Mucosa of rectum (tissue), 2 donors: Measurements from ENCODE around the gene DENND4A.

ENCODE experiments used
- H3K27ac ChIP-seq, 2 donors: one replicate each; pipeline ENCODE4 v1.7.0; 2013; ENCODE audit warnings: inconsistent platforms in 2 of 2, low read depth in 2 of 2, low read length in 2 of 2
- H3K27me3 ChIP-seq, 2 donors: one replicate each; pipeline ENCODE4 v1.7.0; 2013; ENCODE audit warnings: low read length in 2 of 2; ENCODE audit not compliant: control insufficient read depth in 2 of 2, insufficient read depth in 2 of 2
- H3K36me3 ChIP-seq, 2 donors: one replicate each; pipeline ENCODE4 v1.7.0; 2013; ENCODE audit warnings: low read length in 2 of 2; ENCODE audit not compliant: control insufficient read depth in 2 of 2, insufficient read depth in 2 of 2
- H3K4me1 ChIP-seq, 2 donors: one replicate each; pipeline ENCODE4 v1.7.0; 2013; ENCODE audit warnings: low read length in 2 of 2, mild to moderate bottlenecking in 1 of 2; ENCODE audit not compliant: control insufficient read depth in 2 of 2, insufficient read depth in 2 of 2
- H3K4me3 ChIP-seq, 2 donors: one replicate each; pipeline ENCODE4 v1.7.0; 2013; ENCODE audit warnings: low read length in 2 of 2
- H3K9ac ChIP-seq, 2 donors: one replicate each; pipeline ENCODE4 v1.7.0; 2013; ENCODE audit warnings: low read length in 2 of 2, low read depth in 1 of 2, mild to moderate bottlenecking in 1 of 2
- H3K9me3 ChIP-seq, 2 donors: one replicate each; pipeline ENCODE4 v1.7.0; 2013; ENCODE audit warnings: low read length in 2 of 2; ENCODE audit not compliant: control insufficient read depth in 2 of 2
- donor health status: healthy.
- donor health status: Normal muscosa, but diverticular disease.

The DENND4A gene

DNA sequence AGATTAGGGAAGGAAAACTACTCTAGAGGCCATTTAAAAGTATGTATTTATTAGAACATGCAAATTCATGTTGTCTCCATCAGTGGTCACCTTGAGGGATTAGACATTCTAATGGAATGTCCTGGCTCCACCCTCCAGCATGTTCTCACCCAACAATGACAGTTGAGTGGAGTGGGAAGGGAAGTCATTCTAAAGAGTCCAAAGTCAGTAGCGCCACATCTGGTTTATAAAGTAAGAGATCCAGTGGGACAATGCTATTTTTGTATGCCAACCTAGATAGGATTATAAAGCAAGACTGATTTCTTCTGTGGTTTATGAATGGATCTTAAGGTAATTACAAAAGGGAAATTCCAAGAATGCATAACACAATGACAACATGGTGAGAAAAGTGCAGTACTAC lies 137.1 kb downstream of the DENND4A start:
- H3K9ac ChIP-seq = no peak overlapping the region
- no peak overlapping the region for H3K27ac ChIP-seq
- H3K9me3 ChIP-seq = no peaks in the 10 kb centered on the region
- no peaks in the 10 kb centered on the region for H3K27me3 ChIP-seq
- no peaks in the 10 kb centered on the region for H3K4me1 ChIP-seq
- H3K4me3 ChIP-seq = no peak overlapping the region
- H3K36me3 ChIP-seq = peaks cover 12 to 16% of the 10 kb centered on the region in 2 donors

- Histone ChIP-seq H3K36me3 (peaks cover 12 to 16% of the 10 kb centered on the region in 2 donors), H3K27ac (no peak overlapping the region), H3K27me3 (no peaks in the 10 kb centered on the region), H3K9ac (no peak overlapping the region), H3K4me1 (no peaks in the 10 kb centered on the region), H3K4me3 (no peak overlapping the region), H3K9me3 (no peaks in the 10 kb centered on the region)
These were observed 138.1 kb downstream of the DENND4A start for GRCh38 chr15:65653801-65654521.

- no peak overlapping the region for H3K9ac ChIP-seq
- peaks cover 12 to 16% of the 10 kb centered on the region in 2 donors for H3K36me3 ChIP-seq
- no peaks in the 10 kb centered on the region for H3K4me1 ChIP-seq
These were observed 138.8 kb downstream of the DENND4A start for GRCh38 chr15:65653341-65653740.

DNA sequence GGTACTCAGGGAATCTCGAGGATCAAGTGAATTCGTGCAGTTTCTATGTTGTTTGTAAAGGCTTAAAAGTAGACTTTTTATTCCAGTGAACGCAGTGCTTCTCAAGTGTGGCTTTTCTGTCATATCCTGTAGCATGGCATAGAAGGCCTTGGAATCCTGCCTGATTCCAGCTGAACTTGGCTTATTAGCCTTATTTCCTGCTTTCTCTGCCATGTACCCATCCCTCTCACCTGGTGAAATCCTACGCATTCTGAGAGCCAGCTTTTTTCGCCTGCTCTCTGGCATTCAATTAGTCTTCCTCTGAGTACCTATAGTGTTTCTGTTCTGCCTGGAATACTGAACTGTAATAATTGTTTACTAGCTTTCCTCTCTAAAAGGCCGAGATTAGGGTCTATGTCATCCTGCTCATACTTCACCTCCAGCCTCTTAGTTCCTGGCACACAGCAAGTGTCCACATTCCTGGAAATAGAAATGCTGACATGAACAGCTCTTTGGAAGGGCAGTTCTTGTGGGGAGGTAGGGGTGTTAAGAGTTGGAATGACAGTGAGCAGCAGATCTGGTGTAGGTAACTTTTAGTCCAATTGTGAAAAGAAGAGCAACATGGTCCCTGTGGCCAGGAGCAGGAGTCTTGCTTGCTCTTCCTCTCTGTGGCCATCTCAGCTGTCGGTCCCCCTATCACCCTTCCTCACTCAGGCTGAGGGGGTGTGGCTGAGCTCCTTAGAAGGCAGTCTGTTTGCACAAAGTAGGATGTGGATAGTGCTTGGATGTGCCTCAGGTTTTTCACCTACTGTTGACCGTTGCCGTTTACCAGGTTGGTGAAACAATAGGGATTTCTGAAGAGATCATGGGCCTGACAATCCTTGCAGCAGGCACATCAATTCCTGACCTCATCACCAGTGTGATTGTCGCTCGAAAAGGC lies 140.0 kb downstream of the DENND4A start:
- H3K9me3 ChIP-seq = no peaks in the 10 kb centered on the region
- H3K27ac ChIP-seq = no peak overlapping the region
- H3K9ac ChIP-seq = no peak overlapping the region
- H3K36me3 ChIP-seq = peaks cover 12 to 16% of the 10 kb centered on the region in 2 donors
- H3K27me3 ChIP-seq = no peaks in the 10 kb centered on the region
- no peak overlapping the region for H3K4me3 ChIP-seq
- no peaks in the 10 kb centered on the region for H3K4me1 ChIP-seq

More at GRCh38 chr15:65653341-65653740, 138.8 kb downstream of the DENND4A start:
- H3K9me3 ChIP-seq = no peaks in the 10 kb centered on the region
- no peaks in the 10 kb centered on the region for H3K27me3 ChIP-seq
- no peak overlapping the region for H3K27ac ChIP-seq
- no peak overlapping the region for H3K4me3 ChIP-seq

- Histone ChIP-seq H3K4me3 (no peak overlapping the region), H3K9me3 (no peaks in the 10 kb centered on the region), H3K27ac (no peak overlapping the region), H3K9ac (no peak overlapping the region), H3K36me3 (peaks cover 12 to 16% of the 10 kb centered on the region in 2 donors), H3K27me3 (no peaks in the 10 kb centered on the region), H3K4me1 (no peaks in the 10 kb centered on the region)
These were observed 141.1 kb downstream of the DENND4A start for GRCh38 chr15:65651042-65651322.

DNA sequence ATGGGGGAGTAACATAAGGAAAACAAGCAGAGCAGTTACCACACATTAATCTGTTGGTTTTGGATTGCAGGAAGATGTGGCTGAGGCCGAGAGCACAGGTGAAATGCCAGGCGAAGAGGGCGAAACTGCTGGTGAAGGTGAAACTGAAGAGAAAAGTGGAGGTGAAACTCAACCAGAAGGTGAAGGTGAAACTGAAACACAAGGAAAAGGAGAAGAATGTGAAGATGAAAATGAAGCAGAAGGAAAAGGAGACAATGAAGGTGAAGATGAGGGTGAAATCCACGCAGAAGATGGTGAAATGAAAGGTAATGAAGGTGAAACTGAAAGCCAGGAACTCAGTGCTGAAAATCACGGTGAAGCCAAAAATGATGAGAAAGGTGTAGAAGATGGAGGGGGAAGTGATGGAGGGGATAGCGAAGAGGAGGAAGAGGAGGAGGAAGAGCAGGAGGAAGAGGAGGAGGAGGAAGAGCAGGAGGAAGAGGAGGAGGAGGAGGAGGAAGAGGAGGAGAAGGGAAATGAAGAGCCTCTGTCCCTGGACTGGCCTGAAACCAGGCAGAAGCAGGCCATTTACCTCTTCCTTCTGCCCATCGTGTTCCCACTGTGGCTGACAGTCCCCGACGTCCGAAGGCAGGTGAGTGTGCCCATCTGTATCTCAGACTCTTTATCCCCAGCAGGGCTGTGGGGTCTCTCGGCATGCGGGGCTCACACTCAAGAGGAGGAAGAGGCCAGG lies 141.6 kb downstream of the DENND4A start:
- H3K9ac ChIP-seq = no peak overlapping the region
- no peak overlapping the region for H3K27ac ChIP-seq
- no peaks in the 10 kb centered on the region for H3K4me1 ChIP-seq

GRCh38 chr15:65646486-65646885 lies 145.6 kb downstream of the DENND4A start:
- no peak overlapping the region for H3K4me3 ChIP-seq
- no peak overlapping the region for H3K9ac ChIP-seq
- no peaks in the 10 kb centered on the region for H3K4me1 ChIP-seq

More for the DNA sequence above, 141.6 kb downstream of the DENND4A start:
- peaks cover 12 to 13% of the 10 kb centered on the region in 2 donors for H3K36me3 ChIP-seq
- H3K4me3 ChIP-seq = no peak overlapping the region
- H3K9me3 ChIP-seq = no peaks in the 10 kb centered on the region
- H3K27me3 ChIP-seq = no peaks in the 10 kb centered on the region

GRCh38 chr15:65645392-65645791 lies 146.7 kb downstream of the DENND4A start:
- Histone ChIP-seq H3K36me3 (no peaks in the 10 kb centered on the region), H3K27me3 (no peaks in the 10 kb centered on the region), H3K9me3 (no peaks in the 10 kb centered on the region), H3K27ac (no peak overlapping the region), H3K4me1 (no peaks in the 10 kb centered on the region), H3K4me3 (no peak overlapping the region), H3K9ac (no peak overlapping the region)

More at GRCh38 chr15:65646486-65646885, 145.6 kb downstream of the DENND4A start:
- Histone ChIP-seq H3K9me3 (no peaks in the 10 kb centered on the region), H3K27me3 (no peaks in the 10 kb centered on the region), H3K27ac (no peak overlapping the region), H3K36me3 (peaks cover 0 to 7% of the 10 kb centered on the region in 2 donors)

- H3K27ac ChIP-seq = no peak overlapping the region
- H3K4me3 ChIP-seq = no peak overlapping the region
- H3K9ac ChIP-seq = no peak overlapping the region
- no peaks in the 10 kb centered on the region for H3K4me1 ChIP-seq
- no peaks in the 10 kb centered on the region for H3K36me3 ChIP-seq
- H3K9me3 ChIP-seq = no peaks in the 10 kb centered on the region
- H3K27me3 ChIP-seq = no peaks in the 10 kb centered on the region
These were observed 147.8 kb downstream of the DENND4A start for GRCh38 chr15:65644282-65644681.

DNA sequence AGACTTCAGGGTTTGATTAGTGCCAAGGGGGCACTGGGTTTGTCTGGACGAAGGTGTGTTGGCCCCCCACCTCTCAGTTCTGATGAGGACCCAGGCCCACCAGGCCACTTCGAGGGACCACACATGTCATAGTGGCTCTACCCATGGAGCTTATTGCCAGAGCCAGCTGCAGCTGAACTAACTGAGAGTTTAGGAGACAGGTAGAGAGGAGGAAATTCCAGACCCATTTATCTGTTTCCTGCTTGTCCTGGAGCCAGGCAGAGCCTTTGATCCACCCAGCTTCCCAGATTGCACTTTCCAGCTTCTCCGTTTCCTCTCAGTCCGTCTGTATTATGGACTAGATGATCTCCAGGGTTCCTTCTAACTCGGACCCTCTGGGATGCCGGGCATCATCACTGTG lies 149.5 kb downstream of the DENND4A start:
- no peak overlapping the region for H3K9ac ChIP-seq
- no peaks in the 10 kb centered on the region for H3K9me3 ChIP-seq
- peaks cover 0 to 2% of the 10 kb centered on the region in 2 donors for H3K4me1 ChIP-seq
- no peak overlapping the region for H3K27ac ChIP-seq
- no peaks in the 10 kb centered on the region for H3K27me3 ChIP-seq
- no peaks in the 10 kb centered on the region for H3K36me3 ChIP-seq
- no peak overlapping the region for H3K4me3 ChIP-seq
